Endothelial cell of umbilical vein (primary cell): ENCODE measurements around the gene AADAC.

Source experiments
- CTCF ChIP-seq, 2 donors: IDR thresholded peaks; 1 replicate in 1 of 2; 2 replicates in 1 of 2; pipeline ENCODE4 v1.5.1; 2011; ENCODE audit warnings: low read length in 2 of 2, mild to moderate bottlenecking in 2 of 2, moderate library complexity in 2 of 2, control low read depth in 1 of 2, inconsistent platforms in 1 of 2, low read depth in 1 of 2; ENCODE audit not compliant: insufficient read depth in 1 of 2; ENCODE audit errors: extremely low read depth in 1 of 2
- EZH2 ChIP-seq: IDR thresholded peaks from 2 replicates; pipeline ENCODE4 v1.6.1; 2012; ENCODE audit warnings: borderline replicate concordance, low read depth, mild to moderate bottlenecking, moderate library complexity, low read length, inconsistent platforms; ENCODE audit not compliant: severe bottlenecking
- JUN ChIP-seq: IDR thresholded peaks from 2 replicates; pipeline ENCODE4 v1.6.1; 2011; ENCODE audit warnings: borderline replicate concordance, low read depth; ENCODE audit not compliant: insufficient read length, insufficient read depth
- MAX ChIP-seq: IDR thresholded peaks from 2 replicates; pipeline ENCODE4 v1.6.1; 2011; ENCODE audit not compliant: insufficient read depth, insufficient read length
- MYC ChIP-seq: IDR thresholded peaks from one replicate; pipeline ENCODE4 v1.6.1; 2011; ENCODE audit warnings: mild to moderate bottlenecking, low read depth, low read length
- POLR2A ChIP-seq: IDR thresholded peaks from 2 replicates; pipeline ENCODE4 v1.6.1; 2012; ENCODE audit warnings: low read depth, mild to moderate bottlenecking, control low read depth, low read length
- POLR2AphosphoS5 ChIP-seq: IDR thresholded peaks from 2 replicates; pipeline ENCODE4 v1.6.1; 2012; ENCODE audit warnings: low read depth, mild to moderate bottlenecking, control low read depth, low read length, moderate library complexity; ENCODE audit not compliant: insufficient read depth

GRCh38 chr3:151806838-151807237 is 7.1 kb upstream of the AADAC start:
- TF ChIP-seq CTCF (IDR thresholded peaks at IDR 0.05; ENCODE audit: extremely low read depth in 1 of 2, insufficient read depth in 1 of 2, low read depth in 1 of 2, low read length in 2 of 2) (no peak), JUN (no peak), MAX (no peak), POLR2AphosphoS5 (no peak), POLR2A (no peak), MYC (no peak), EZH2 (no peak)
